Liver (tissue), 9 donors: ENCODE data around the gene BIN2. TPM values are rescaled to one million over a fixed set of nuclear protein-coding genes. Genes with fewer than 3 reads are reported as not detected.
"Not testable (repeated sequence)": the region's sequence is repeated elsewhere in the genome, so short reads cannot be mapped to it uniquely, and the experiment has no call there.

Experiments used
- DNase-seq: peaks from one replicate; pipeline ENCODE4 v3.0.0-alpha.2; 2017; ENCODE audit warnings: low spot score
- H3K27ac ChIP-seq, 2 donors: one replicate each; pipeline ENCODE4 v1.7.0; 2013; ENCODE audit warnings: inconsistent platforms in 2 of 2, low read length in 2 of 2, control low read depth in 1 of 2, low read depth in 1 of 2, mild to moderate bottlenecking in 1 of 2
- H3K27me3 ChIP-seq, 4 donors: one replicate each; pipeline versions ENCODE4 v1.6.1 to v1.7.0; 2013; ENCODE audit warnings: low read length in 3 of 4, inconsistent platforms in 1 of 4, mild to moderate bottlenecking in 1 of 4, moderate library complexity in 1 of 4; ENCODE audit not compliant: control insufficient read depth in 4 of 4, insufficient read depth in 4 of 4
- H3K36me3 ChIP-seq, 4 donors: one replicate each; pipeline versions ENCODE4 v1.6.1 to v1.7.0; 2013; ENCODE audit warnings: low read length in 3 of 4, mild to moderate bottlenecking in 3 of 4, low read depth in 1 of 4, moderate library complexity in 1 of 4; ENCODE audit not compliant: control insufficient read depth in 4 of 4, insufficient read depth in 3 of 4
- H3K4me1 ChIP-seq, 4 donors: one replicate each; pipeline versions ENCODE4 v1.6.1 to v1.7.0; 2013; ENCODE audit warnings: low read length in 3 of 4, mild to moderate bottlenecking in 3 of 4, moderate library complexity in 1 of 4; ENCODE audit not compliant: control insufficient read depth in 4 of 4, insufficient read depth in 4 of 4
- H3K4me3 ChIP-seq, 3 donors: one replicate each; pipeline versions ENCODE4 v1.6.1 to v1.7.0; 2013; ENCODE audit warnings: low read length in 3 of 3, control low read depth in 1 of 3, low read depth in 1 of 3, mild to moderate bottlenecking in 1 of 3
- H3K9ac ChIP-seq, 2 donors: one replicate each; pipeline ENCODE4 v1.7.0; 2013; ENCODE audit warnings: low read length in 2 of 2, mild to moderate bottlenecking in 2 of 2, moderate library complexity in 2 of 2, control low read depth in 1 of 2, low read depth in 1 of 2
- H3K9me3 ChIP-seq, 4 donors: one replicate each; pipeline versions ENCODE4 v1.6.1 to v1.7.0; 2013; ENCODE audit warnings: low read length in 3 of 4; ENCODE audit not compliant: control insufficient read depth in 4 of 4
- EGR1 ChIP-seq, 2 donors: IDR thresholded peaks; 2 replicates each; pipeline ENCODE4 v1.6.1; 2016 to 2018; ENCODE audit warnings: antibody characterized with exemption in 2 of 2, low read depth in 2 of 2
- FOXA1 ChIP-seq: IDR thresholded peaks from 2 replicates; pipeline ENCODE4 v1.6.1; 2016; ENCODE audit warnings: antibody characterized with exemption
- GABPA ChIP-seq, 2 donors: IDR thresholded peaks in 1 of 2; conservative IDR thresholded peaks in 1 of 2; 2 replicates each; pipeline ENCODE4 v1.6.1; 2016; ENCODE audit warnings: antibody characterized with exemption in 2 of 2, mild to moderate bottlenecking in 1 of 2, moderate library complexity in 1 of 2
- HNF4A ChIP-seq, 2 donors: conservative IDR thresholded peaks; 2 replicates each; pipeline ENCODE4 v1.6.1; 2016; ENCODE audit warnings: antibody characterized with exemption in 2 of 2, mild to moderate bottlenecking in 2 of 2
- HNF4G ChIP-seq: IDR thresholded peaks from 2 replicates; pipeline ENCODE4 v1.6.1; 2016; ENCODE audit warnings: antibody characterized with exemption
- JUND ChIP-seq, 2 donors: IDR thresholded peaks; 2 replicates each; pipeline ENCODE4 v1.6.1; 2016; ENCODE audit warnings: antibody characterized with exemption in 2 of 2
- NR2F2 ChIP-seq: IDR thresholded peaks from 2 replicates; pipeline ENCODE4 v1.6.1; 2016; ENCODE audit warnings: antibody characterized with exemption
- RAD21 ChIP-seq, 2 donors: IDR thresholded peaks; 2 replicates each; pipeline ENCODE4 v1.6.1; 2016; ENCODE audit warnings: antibody characterized with exemption in 2 of 2, mild to moderate bottlenecking in 2 of 2
- RXRA ChIP-seq, 2 donors: IDR thresholded peaks; 2 replicates each; pipeline ENCODE4 v1.6.1; 2017 to 2018; ENCODE audit warnings: antibody characterized with exemption in 2 of 2, mild to moderate bottlenecking in 1 of 2
- SP1 ChIP-seq: IDR thresholded peaks from 2 replicates; pipeline ENCODE4 v1.6.1; 2018; ENCODE audit warnings: antibody characterized with exemption, mild to moderate bottlenecking
- TAF1 ChIP-seq: conservative IDR thresholded peaks from 2 replicates; pipeline ENCODE4 v1.6.1; 2016; ENCODE audit warnings: antibody characterized with exemption, mild to moderate bottlenecking
- WGBS: extraction: QIAGEN DNeasy Blood & Tissue Kit; methylation state at CpG from one replicate; pipeline ENCODE4 v1.1.7; 2013; 5-methylcytosine and 5-hydroxymethylcytosine counted together
- polyA plus RNA-seq, 2 donors: library from polyadenylated mRNA; stranded (reverse) in 1 of 2; unstranded in 1 of 2; fragments of 200-250 nt in 1 of 2; fragments of >200 nt in 1 of 2; fragmentation: Nextera tagmentation in 1 of 2; extraction: Ambion mirVana in 1 of 2; gene quantifications; one replicate each; pipeline versions ENCODE4 v1.2.1 to v1.2.3, GENCODE V29; 2013 to 2015
- total RNA-seq, 2 donors: library from RNA; depleted of rRNA; stranded (reverse); fragments of >200 nt; gene quantifications; one replicate each; pipeline ENCODE4 v1.2.3, GENCODE V29; 2014
- TF ChIP-seq, protein P1 (sequence below): IDR thresholded peaks from 2 replicates; pipeline ENCODE4 v1.6.1; 2016; ENCODE audit warnings: antibody characterized with exemption
- TF ChIP-seq, protein P2 (sequence below): fragments of 150-350 bp; IDR thresholded peaks from 2 replicates; pipeline ENCODE4 v1.5.1; 2017; ENCODE audit warnings: improper control_type of control experiment, low read depth, low read length; ENCODE audit not compliant: missing input control
- TF ChIP-seq, protein P3 (sequence below): IDR thresholded peaks from 2 replicates; pipeline ENCODE4 v1.6.1; 2016; ENCODE audit warnings: antibody characterized with exemption
- TF ChIP-seq, protein P4 (sequence below): IDR thresholded peaks from 2 replicates; pipeline ENCODE4 v1.6.1; 2016; ENCODE audit warnings: antibody characterized with exemption
- TF ChIP-seq, protein P5 (sequence below): IDR thresholded peaks from 2 replicates; pipeline ENCODE4 v1.6.1; 2016; ENCODE audit warnings: antibody characterized with exemption, mild to moderate bottlenecking
- donor health status: healthy.
- donor health status: healthy.
- donor health status: healthy.
- donor health status: healthy.
- donor health status: healthy.

Gene BIN2
- total and polyA plus RNA-seq, 4 donors = 1.9 to 10.2 (median 4.4) TPM

DNA sequence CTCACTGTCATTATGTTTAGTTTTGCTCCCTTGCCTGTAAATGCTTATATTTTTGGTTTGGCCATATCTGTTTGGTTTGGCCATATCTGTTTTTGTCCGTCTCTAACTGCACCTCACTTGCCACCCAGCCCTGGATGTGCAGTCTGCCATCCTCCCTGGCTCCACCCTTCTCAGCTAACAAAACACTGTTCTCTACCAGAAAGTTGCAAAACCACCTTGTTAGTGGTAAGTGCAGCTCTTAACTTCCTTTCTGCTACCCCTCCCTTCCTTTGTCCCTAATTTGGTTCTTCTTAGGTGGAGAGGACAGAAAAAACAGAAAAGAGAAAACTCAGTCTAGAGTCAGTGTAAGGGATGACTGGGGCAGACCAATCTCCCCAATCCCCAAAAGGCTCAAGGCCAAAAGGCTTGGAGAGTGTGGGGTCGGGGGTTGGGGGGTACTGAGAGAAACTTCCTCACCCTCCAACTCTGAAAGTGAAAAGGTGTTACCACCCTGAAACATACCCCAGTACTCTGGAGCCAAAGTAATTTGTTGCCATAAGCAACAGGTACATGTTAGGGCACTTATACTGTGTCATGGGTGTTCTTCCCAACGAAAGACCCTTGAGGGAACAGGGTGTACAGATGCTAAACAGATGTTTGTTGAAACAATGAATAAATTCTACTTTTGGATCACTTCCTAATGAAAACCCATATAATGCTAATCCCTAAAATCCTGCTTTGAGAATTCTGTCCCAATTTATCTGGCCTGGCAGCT lies 5.0 kb downstream of the BIN2 start:
- WGBS = 63% methylated on average over 3 of the region's 3 CpGs
- no peaks in the 10 kb centered on the region for H3K27me3 ChIP-seq
- TF ChIP-seq HNF4A (conservative IDR thresholded peaks at IDR 0.05) (no peak), JUND (IDR thresholded peaks at IDR 0.05) (no peak), GABPA (IDR thresholded peaks at IDR 0.05 in 1 of 2, conservative IDR thresholded peaks at IDR 0.05 in 1 of 2) (no peak), SP1 (no peak), HNF4G (no peak), TAF1 (no peak), FOXA1 (no peak)
- TF ChIP-seq, protein P1, sequence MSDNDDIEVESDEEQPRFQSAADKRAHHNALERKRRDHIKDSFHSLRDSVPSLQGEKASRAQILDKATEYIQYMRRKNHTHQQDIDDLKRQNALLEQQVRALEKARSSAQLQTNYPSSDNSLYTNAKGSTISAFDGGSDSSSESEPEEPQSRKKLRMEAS = no peak
- TF ChIP-seq, protein P2, sequence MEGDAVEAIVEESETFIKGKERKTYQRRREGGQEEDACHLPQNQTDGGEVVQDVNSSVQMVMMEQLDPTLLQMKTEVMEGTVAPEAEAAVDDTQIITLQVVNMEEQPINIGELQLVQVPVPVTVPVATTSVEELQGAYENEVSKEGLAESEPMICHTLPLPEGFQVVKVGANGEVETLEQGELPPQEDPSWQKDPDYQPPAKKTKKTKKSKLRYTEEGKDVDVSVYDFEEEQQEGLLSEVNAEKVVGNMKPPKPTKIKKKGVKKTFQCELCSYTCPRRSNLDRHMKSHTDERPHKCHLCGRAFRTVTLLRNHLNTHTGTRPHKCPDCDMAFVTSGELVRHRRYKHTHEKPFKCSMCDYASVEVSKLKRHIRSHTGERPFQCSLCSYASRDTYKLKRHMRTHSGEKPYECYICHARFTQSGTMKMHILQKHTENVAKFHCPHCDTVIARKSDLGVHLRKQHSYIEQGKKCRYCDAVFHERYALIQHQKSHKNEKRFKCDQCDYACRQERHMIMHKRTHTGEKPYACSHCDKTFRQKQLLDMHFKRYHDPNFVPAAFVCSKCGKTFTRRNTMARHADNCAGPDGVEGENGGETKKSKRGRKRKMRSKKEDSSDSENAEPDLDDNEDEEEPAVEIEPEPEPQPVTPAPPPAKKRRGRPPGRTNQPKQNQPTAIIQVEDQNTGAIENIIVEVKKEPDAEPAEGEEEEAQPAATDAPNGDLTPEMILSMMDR = no peak
- TF ChIP-seq, protein P3, sequence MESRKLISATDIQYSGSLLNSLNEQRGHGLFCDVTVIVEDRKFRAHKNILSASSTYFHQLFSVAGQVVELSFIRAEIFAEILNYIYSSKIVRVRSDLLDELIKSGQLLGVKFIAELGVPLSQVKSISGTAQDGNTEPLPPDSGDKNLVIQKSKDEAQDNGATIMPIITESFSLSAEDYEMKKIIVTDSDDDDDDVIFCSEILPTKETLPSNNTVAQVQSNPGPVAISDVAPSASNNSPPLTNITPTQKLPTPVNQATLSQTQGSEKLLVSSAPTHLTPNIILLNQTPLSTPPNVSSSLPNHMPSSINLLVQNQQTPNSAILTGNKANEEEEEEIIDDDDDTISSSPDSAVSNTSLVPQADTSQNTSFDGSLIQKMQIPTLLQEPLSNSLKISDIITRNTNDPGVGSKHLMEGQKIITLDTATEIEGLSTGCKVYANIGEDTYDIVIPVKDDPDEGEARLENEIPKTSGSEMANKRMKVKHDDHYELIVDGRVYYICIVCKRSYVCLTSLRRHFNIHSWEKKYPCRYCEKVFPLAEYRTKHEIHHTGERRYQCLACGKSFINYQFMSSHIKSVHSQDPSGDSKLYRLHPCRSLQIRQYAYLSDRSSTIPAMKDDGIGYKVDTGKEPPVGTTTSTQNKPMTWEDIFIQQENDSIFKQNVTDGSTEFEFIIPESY = no peak
- TF ChIP-seq, protein P4, sequence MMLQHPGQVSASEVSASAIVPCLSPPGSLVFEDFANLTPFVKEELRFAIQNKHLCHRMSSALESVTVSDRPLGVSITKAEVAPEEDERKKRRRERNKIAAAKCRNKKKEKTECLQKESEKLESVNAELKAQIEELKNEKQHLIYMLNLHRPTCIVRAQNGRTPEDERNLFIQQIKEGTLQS = no peak
- H3K27ac ChIP-seq = peak overlapping the region; percentile 1 to 59
- no peaks in the 10 kb centered on the region for H3K9me3 ChIP-seq
- no peaks in the 10 kb centered on the region for H3K4me1 ChIP-seq
- H3K4me3 ChIP-seq = no peak overlapping the region
- no peak overlapping the region for H3K9ac ChIP-seq
- DNase-seq = no peak
- no peaks in the 10 kb centered on the region for H3K36me3 ChIP-seq

DNA sequence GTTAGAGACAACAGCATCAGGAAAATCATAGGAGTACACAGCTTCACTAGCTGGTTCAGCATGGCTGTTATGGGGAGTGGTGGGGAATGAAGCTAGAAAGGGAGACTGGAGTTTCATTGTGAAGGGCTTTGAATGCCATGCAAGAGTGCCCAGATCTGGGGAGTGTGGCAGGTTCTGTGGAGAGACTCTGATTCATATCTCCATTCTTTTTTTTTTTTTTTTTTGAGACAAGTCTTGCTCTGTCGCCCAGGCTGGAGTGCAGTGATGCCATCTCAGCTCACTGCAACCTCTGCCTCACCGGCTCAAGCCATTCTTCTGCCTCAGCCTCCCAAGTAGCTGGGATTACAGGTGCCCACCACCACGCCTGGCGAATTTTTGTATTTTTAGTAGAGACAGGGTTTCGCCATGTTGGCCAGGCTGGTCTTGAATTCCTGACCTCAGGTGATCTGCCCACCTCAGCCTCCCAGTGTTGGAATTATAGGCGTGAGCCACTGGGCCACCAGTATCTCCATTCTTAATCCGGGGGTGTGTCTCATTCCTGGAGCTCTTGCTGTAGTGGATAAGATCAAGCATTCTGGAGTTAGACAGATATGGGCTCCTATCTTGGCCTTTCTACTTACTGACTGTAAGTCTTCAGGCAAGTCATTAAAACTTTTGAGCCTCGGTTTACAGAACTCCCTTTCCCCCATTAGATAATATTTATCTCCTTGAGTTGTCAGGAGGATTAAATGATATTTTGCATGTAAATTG lies 5.7 kb downstream of the BIN2 start:
- DNase-seq, H3K9me3 ChIP-seq, H3K4me3 ChIP-seq, H3K9ac ChIP-seq, H3K27ac ChIP-seq, H3K27me3 ChIP-seq, H3K36me3 ChIP-seq, H3K4me1 ChIP-seq: not testable (repeated sequence)
- 89% methylated on average over 8 of the region's 8 CpGs for WGBS

DNA sequence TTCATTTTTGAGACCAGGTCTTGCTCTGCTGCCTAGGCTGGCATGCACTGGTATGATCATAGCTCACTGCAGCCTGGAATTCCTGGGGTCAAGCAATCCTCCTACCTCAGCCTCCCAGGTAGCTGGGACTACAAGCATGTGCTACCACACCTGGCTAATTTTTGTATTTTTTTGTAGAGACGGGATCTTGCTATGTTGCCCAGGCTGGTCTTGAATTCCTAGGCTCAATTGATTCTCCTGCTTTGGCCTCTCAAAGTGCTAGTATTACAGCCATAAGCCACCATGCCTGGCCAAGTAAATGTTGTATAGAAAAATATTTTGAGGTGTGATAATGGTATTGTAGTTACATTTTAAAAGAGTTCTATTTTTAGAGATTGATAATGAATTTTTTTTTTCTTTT lies 12.6 kb downstream of the BIN2 start:
- no peak overlapping the region for H3K27ac ChIP-seq
- H3K9ac ChIP-seq = no peak overlapping the region
- H3K4me1 ChIP-seq = no peaks in the 10 kb centered on the region
- H3K4me3 ChIP-seq = no peak overlapping the region
- H3K9me3 ChIP-seq = no peaks in the 10 kb centered on the region
- DNase-seq = no peak
- H3K36me3 ChIP-seq = no peaks in the 10 kb centered on the region
- no peaks in the 10 kb centered on the region for H3K27me3 ChIP-seq
- 98% methylated on average over 1 of the region's 1 CpG for WGBS
- TF ChIP-seq HNF4G (no peak), RAD21 (IDR thresholded peaks at IDR 0.05) (no peak), SP1 (no peak), EGR1 (IDR thresholded peaks at IDR 0.05; ENCODE audit: low read depth in 2 of 2) (no peak), RXRA (IDR thresholded peaks at IDR 0.05) (no peak), NR2F2 (no peak)
- TF ChIP-seq, protein P5, sequence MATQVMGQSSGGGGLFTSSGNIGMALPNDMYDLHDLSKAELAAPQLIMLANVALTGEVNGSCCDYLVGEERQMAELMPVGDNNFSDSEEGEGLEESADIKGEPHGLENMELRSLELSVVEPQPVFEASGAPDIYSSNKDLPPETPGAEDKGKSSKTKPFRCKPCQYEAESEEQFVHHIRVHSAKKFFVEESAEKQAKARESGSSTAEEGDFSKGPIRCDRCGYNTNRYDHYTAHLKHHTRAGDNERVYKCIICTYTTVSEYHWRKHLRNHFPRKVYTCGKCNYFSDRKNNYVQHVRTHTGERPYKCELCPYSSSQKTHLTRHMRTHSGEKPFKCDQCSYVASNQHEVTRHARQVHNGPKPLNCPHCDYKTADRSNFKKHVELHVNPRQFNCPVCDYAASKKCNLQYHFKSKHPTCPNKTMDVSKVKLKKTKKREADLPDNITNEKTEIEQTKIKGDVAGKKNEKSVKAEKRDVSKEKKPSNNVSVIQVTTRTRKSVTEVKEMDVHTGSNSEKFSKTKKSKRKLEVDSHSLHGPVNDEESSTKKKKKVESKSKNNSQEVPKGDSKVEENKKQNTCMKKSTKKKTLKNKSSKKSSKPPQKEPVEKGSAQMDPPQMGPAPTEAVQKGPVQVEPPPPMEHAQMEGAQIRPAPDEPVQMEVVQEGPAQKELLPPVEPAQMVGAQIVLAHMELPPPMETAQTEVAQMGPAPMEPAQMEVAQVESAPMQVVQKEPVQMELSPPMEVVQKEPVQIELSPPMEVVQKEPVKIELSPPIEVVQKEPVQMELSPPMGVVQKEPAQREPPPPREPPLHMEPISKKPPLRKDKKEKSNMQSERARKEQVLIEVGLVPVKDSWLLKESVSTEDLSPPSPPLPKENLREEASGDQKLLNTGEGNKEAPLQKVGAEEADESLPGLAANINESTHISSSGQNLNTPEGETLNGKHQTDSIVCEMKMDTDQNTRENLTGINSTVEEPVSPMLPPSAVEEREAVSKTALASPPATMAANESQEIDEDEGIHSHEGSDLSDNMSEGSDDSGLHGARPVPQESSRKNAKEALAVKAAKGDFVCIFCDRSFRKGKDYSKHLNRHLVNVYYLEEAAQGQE = no peak
- TF ChIP-seq, protein P3 = no peak
